ENCODE results near the gene RASA4B.

RASA4B gene

GRCh38 chr7:102451371-102452054 is 66.1 kb downstream of the RASA4B start:
- DNase-seq, result peak; percentile 87

- DNase-seq, result peak; percentile 43
These were observed 67.3 kb downstream of the RASA4B start for GRCh38 chr7:102450242-102450641.

- no peak for DNase-seq
These were observed 68.4 kb downstream of the RASA4B start for GRCh38 chr7:102449136-102449535.

- peak; percentile 48 for DNase-seq
These were observed 70.3 kb downstream of the RASA4B start for GRCh38 chr7:102447311-102447710.

- peak; percentile 47 for DNase-seq
These were observed 71.0 kb downstream of the RASA4B start for GRCh38 chr7:102446387-102447156.

- no peak for DNase-seq
These were observed 71.9 kb downstream of the RASA4B start for GRCh38 chr7:102445674-102446071.

- no peak for DNase-seq
These were observed 72.5 kb downstream of the RASA4B start for GRCh38 chr7:102444961-102445673.

- peak; percentile 96 for DNase-seq
These were observed 77.4 kb downstream of the RASA4B start for GRCh38 chr7:102439963-102440795.

- no peak for DNase-seq
These were observed 81.5 kb downstream of the RASA4B start for GRCh38 chr7:102436118-102436517.

- no peak for DNase-seq
These were observed 83.5 kb downstream of the RASA4B start for GRCh38 chr7:102434039-102434486.

GRCh38 chr7:102433219-102434038 is 84.1 kb downstream of the RASA4B start, which contains the start of gene ORAI2:
Gene ORAI2, plus strand, starts transcription at chr7:102433575. Its CDS starts 5,382 bp downstream, at chr7:102438957.
- peak; percentile 86 for DNase-seq

Measured in islet precursor cell (in vitro differentiated cells).